Measurements from ENCODE around the gene SLC25A42.
A peak's percentile ranks its signal among the peaks of the same experiment; 100 is the strongest.
"Not testable (repeated sequence)": the region's sequence is repeated elsewhere in the genome, so short reads cannot be mapped to it uniquely, and the experiment has no call there.

Gene SLC25A42

DNA sequence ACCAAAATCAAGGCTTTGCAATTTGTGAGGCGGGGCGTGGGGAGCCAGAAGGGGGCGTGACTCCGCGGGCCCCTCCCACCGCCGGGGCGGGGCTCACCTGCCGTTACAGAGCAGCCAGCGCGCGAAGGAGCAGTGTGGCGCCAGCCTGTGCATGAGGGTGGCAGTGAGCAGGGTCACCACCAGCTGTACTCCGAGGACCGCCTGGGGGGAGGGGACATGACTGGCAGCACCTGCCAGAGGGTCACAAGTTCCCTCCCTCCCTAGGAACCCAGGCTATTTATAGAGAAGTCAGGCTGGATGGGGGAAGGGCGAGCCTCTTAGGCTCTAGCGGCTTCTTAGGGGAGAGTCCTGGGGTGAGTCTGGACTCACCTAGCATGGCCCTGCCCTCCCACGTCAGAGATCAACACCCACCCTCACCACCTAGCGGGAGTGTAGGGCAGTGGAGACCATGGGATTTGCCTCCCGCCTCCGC lies 70.9 kb downstream of the SLC25A42 start:
- Histone ChIP-seq H3K27ac (replicated peaks) (no peak overlapping the region), H3K4me3 (replicated peaks; ENCODE audit: insufficient read depth, low read length) (no peak overlapping the region), H3K27me3 (ENCODE audit: insufficient read depth, poor library complexity, severe bottlenecking) (no peaks in the 10 kb centered on the region)
- peak; percentile 25 to 56 for DNase-seq (ENCODE audit: low read depth in 1 of 2, low spot score in 1 of 2)
- TF ChIP-seq CTCF (IDR thresholded peaks at IDR 0.05; ENCODE audit: insufficient read depth, low read length) (no peak), GABPA (IDR thresholded peaks at IDR 0.05; ENCODE audit: low read depth) (no peak), SPI1 (IDR thresholded peaks at IDR 0.05; ENCODE audit: borderline replicate concordance, low read depth) (no peak), POLR2AphosphoS5 (IDR thresholded peaks at IDR 0.05; ENCODE audit: low read depth) (no peak), REST (IDR thresholded peaks at IDR 0.05; ENCODE audit: insufficient replicate concordance, low read depth) (no peak)

- DNase-seq (ENCODE audit: low read depth in 1 of 2, low spot score in 1 of 2) = not testable (repeated sequence)
Observed at GRCh38 chr19:19135713-19136112, 71.9 kb downstream of the SLC25A42 start.

GRCh38 chr19:19137556-19138108 lies 73.8 kb downstream of the SLC25A42 start:
- Histone ChIP-seq H3K27me3 (ENCODE audit: insufficient read depth, poor library complexity, severe bottlenecking) (no peaks in the 10 kb centered on the region), H3K27ac (replicated peaks) (peak overlapping the region; percentile 75), H3K4me3 (replicated peaks; ENCODE audit: insufficient read depth, low read length) (peak overlapping the region; percentile 58)
- no peak for TF ChIP-seq CTCF (IDR thresholded peaks at IDR 0.05; ENCODE audit: insufficient read depth, low read length)
- TF ChIP-seq POLR2AphosphoS5 (IDR thresholded peaks at IDR 0.05; ENCODE audit: low read depth) = no peak
- TF ChIP-seq REST (IDR thresholded peaks at IDR 0.05; ENCODE audit: insufficient replicate concordance, low read depth) = no peak
- TF ChIP-seq GABPA (IDR thresholded peaks at IDR 0.05; ENCODE audit: low read depth) = no peak
- TF ChIP-seq SPI1 (IDR thresholded peaks at IDR 0.05; ENCODE audit: borderline replicate concordance, low read depth) = no peak
- DNase-seq (ENCODE audit: low read depth in 1 of 2, low spot score in 1 of 2) = no peak

More at GRCh38 chr19:19135713-19136112, 71.9 kb downstream of the SLC25A42 start:
- H3K27ac ChIP-seq (replicated peaks); H3K27me3 ChIP-seq (ENCODE audit: insufficient read depth, poor library complexity, severe bottlenecking); H3K4me3 ChIP-seq (replicated peaks; ENCODE audit: insufficient read depth, low read length): not testable (repeated sequence)

DNA sequence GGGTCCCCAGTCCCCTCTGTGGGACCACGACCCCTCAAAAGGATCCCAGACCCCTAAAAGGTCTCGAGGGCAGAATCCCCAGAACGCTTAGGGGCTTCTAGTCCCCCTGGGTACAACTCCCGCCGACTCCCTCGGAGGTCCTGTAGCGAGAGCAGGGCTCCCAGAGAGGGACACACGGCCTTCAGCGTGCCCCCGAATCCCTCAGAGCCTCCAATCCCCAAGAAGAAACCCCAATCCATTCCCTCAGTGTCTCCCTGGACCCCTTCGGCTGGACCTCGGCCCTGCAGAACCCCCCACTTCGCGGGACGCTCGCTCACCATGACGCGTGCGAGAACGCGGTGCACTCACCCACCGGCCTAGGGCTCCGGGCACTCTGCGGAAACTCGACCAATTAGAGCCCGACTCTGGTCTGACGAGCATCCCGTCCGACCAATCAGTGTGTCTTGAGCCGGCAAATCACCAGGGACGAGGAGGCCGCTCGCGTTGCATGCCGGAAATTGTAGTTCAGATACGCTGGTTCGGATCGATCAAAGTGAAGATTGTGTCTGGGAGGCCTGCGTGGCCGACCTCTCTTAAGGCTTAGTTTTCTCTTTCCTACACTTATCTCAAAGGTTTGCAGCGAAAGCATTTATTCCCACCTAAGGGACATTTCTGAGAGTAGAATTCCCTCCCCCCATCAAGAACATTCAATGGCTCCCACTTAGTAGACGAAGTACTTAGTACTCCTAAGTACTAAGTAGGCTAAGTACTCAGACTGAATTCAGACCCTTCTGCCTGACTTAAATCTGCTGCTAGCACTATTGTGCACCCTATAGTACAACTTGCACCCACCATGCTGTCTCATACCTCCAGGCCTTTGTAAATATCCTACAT lies 74.6 kb downstream of the SLC25A42 start, which contains the start of gene TMEM161A:
TSS of gene TMEM161A (minus strand) at position 370 of the 873 bp plus-strand sequence. CDS start at position 320, 50 bp downstream.
- peak; percentile 95 to 99 for DNase-seq (ENCODE audit: low read depth in 1 of 2, low spot score in 1 of 2)
- Histone ChIP-seq H3K27ac (replicated peaks) (peak within 1 kb of the TSS; percentile 75), H3K27me3 (ENCODE audit: insufficient read depth, poor library complexity, severe bottlenecking) (no peaks in the 10 kb centered on the region), H3K4me3 (replicated peaks; ENCODE audit: insufficient read depth, low read length) (peak within 1 kb of the TSS; percentile 58)
- no peak for TF ChIP-seq CTCF (IDR thresholded peaks at IDR 0.05; ENCODE audit: insufficient read depth, low read length)
- peak; percentile 31 for TF ChIP-seq REST (IDR thresholded peaks at IDR 0.05; ENCODE audit: insufficient replicate concordance, low read depth)
- peak; percentile 86 for TF ChIP-seq POLR2AphosphoS5 (IDR thresholded peaks at IDR 0.05; ENCODE audit: low read depth)
- TF ChIP-seq GABPA (IDR thresholded peaks at IDR 0.05; ENCODE audit: low read depth) = 0 out of 2 replicates have a peak, but pooled peaks have one; percentile 8

Measured in HL-60 (cell line).